Cardiac muscle cell (in vitro differentiated cells and primary cell): ENCODE results near the gene EVI5L. TPM values are rescaled to one million over a fixed set of nuclear protein-coding genes. Genes with fewer than 3 reads are reported as not detected.

Experiments
- DNase-seq, 2 donors: peaks; one replicate each; pipeline versions ENCODE4 v3.0.0 to v3.0.0-alpha.2; 2010 to 2017; ENCODE audit warnings: low read depth in 1 of 2, low spot score in 1 of 2
- H3K27ac ChIP-seq: fragments of 200-600 bp; sonication (generic); 2 replicates; pipeline ENCODE4 v1.5.1; 2016
- H3K27me3 ChIP-seq: fragments of 200-600 bp; sonication (generic); 2 replicates; pipeline ENCODE4 v1.6.0; 2016; ENCODE audit warnings: control low read depth
- H3K36me3 ChIP-seq: fragments of 200-600 bp; sonication (generic); 2 replicates; pipeline ENCODE4 v1.5.1; 2016; ENCODE audit warnings: control low read depth
- H3K4me1 ChIP-seq: fragments of 200-600 bp; sonication (generic); 2 replicates; pipeline ENCODE4 v1.8.1; 2017; ENCODE audit warnings: low read depth, mild to moderate bottlenecking, mixed run types
- H3K4me3 ChIP-seq: fragments of 200-600 bp; sonication (generic); 2 replicates; pipeline ENCODE4 v1.5.1; 2016; ENCODE audit warnings: mild to moderate bottlenecking
- H3K9me3 ChIP-seq: fragments of 200-600 bp; sonication (generic); 2 replicates; pipeline ENCODE4 v1.5.1; 2017; ENCODE audit warnings: low read depth, mild to moderate bottlenecking, control low read depth
- CTCF ChIP-seq: IDR thresholded peaks from 2 replicates; pipeline ENCODE4 v1.5.1; 2012; ENCODE audit warnings: low read depth, mild to moderate bottlenecking, low read length
- polyA plus RNA-seq: library from polyadenylated mRNA; unstranded; fragments of >200 nt; fragmentation: Nextera tagmentation; extraction: Ambion mirVana; gene quantifications from 2 replicates; pipeline ENCODE4 v1.2.1, GENCODE V29; 2016
- total RNA-seq: library from RNA; depleted of rRNA; stranded (reverse); fragments of >200 nt; gene quantifications from 2 replicates; pipeline ENCODE4 v1.2.3, GENCODE V29; 2016

The EVI5L gene
- 41.9 and 48.6 TPM in 2 replicates for total RNA-seq
- polyA plus RNA-seq, result 28.7 and 29.1 TPM in 2 replicates

GRCh38 chr19:7829561-7830271, at the start of gene EVI5L:
EVI5L (plus strand) TSS chr19:7830218; CDS start chr19:7846543, 16,325 bp downstream.
- H3K9me3 ChIP-seq, result no peaks in the 10 kb centered on the region

GRCh38 chr19:7781157-7781556, 48.9 kb upstream of the EVI5L start:
- H3K27ac ChIP-seq, result no peak overlapping the region
- DNase-seq, result peak in 1 of 2 donors; percentile 39
- no peak for TF ChIP-seq CTCF
- H3K9me3 ChIP-seq, result no peaks in the 10 kb centered on the region
- no peaks in the 10 kb centered on the region for H3K36me3 ChIP-seq
- no peak overlapping the region for H3K4me3 ChIP-seq
- no peaks in the 10 kb centered on the region for H3K4me1 ChIP-seq
- H3K27me3 ChIP-seq, result peaks cover 28% of the 10 kb centered on the region

More at GRCh38 chr19:7829561-7830271, at the start of gene EVI5L:
- Histone ChIP-seq H3K27ac (no peak within 1 kb of the TSS), H3K27me3 (peaks cover 13% of the 10 kb centered on the region), H3K36me3 (no peaks in the 10 kb centered on the region), H3K4me1 (peaks cover 2% of the 10 kb centered on the region), H3K4me3 (peak within 1 kb of the TSS; percentile 95)
- DNase-seq, result peak; percentile 100
- no peak for TF ChIP-seq CTCF

- Histone ChIP-seq H3K9me3 (no peaks in the 10 kb centered on the region), H3K27me3 (peaks cover 56% of the 10 kb centered on the region), H3K36me3 (no peaks in the 10 kb centered on the region), H3K27ac (no peak overlapping the region), H3K4me1 (no peaks in the 10 kb centered on the region), H3K4me3 (no peak overlapping the region)
- peak in 1 of 2 donors; percentile 62 for DNase-seq
- no peak for TF ChIP-seq CTCF
Observed at GRCh38 chr19:7783991-7784423, 46.0 kb upstream of the EVI5L start.

GRCh38 chr19:7784856-7785255, 45.2 kb upstream of the EVI5L start:
- no peak for TF ChIP-seq CTCF
- Histone ChIP-seq H3K36me3 (no peaks in the 10 kb centered on the region), H3K27ac (no peak overlapping the region), H3K27me3 (peaks cover 65% of the 10 kb centered on the region), H3K9me3 (no peaks in the 10 kb centered on the region), H3K4me1 (no peaks in the 10 kb centered on the region), H3K4me3 (no peak overlapping the region)
- no peak for DNase-seq

- H3K36me3 ChIP-seq, result no peaks in the 10 kb centered on the region
- no peaks in the 10 kb centered on the region for H3K4me1 ChIP-seq
- H3K4me3 ChIP-seq, result no peak overlapping the region
- no peak for DNase-seq
- peaks cover 81% of the 10 kb centered on the region for H3K27me3 ChIP-seq
- no peaks in the 10 kb centered on the region for H3K9me3 ChIP-seq
- H3K27ac ChIP-seq, result no peak overlapping the region
- no peak for TF ChIP-seq CTCF
Observed at GRCh38 chr19:7787141-7787540, 42.9 kb upstream of the EVI5L start.
